Heart right ventricle (tissue), 16 donors: ENCODE measurements around the gene SNAP47. TPM values are rescaled to one million over a fixed set of nuclear protein-coding genes. Genes with fewer than 3 reads are reported as not detected.

Experiments used
- ATAC-seq, 8 donors: fragments of 200-7000 bp; cut with Tn5 transposase; one replicate each; pipeline ENCODE4 v1.9.1; 2020; ENCODE audit warnings: mild to moderate bottlenecking in 8 of 8, moderate library complexity in 8 of 8, moderate number of reproducible peaks in 1 of 8
- DNase-seq, 2 donors: peaks; one replicate each; pipeline ENCODE4 v3.0.0-alpha.2; 2020
- H3K27ac ChIP-seq, 10 donors: fragments of 200-600 bp; sonication (generic) in 2 of 10; one replicate each; pipeline versions ENCODE4 v1.5.0 to v1.8.0; 2020 to 2022; ENCODE audit warnings: mild to moderate bottlenecking in 3 of 10
- H3K27me3 ChIP-seq, 7 donors: fragments of 200-600 bp; one replicate each; pipeline ENCODE4 v1.8.0; 2021 to 2022; ENCODE audit warnings: mild to moderate bottlenecking in 2 of 7
- H3K36me3 ChIP-seq, 9 donors: fragments of 200-600 bp; sonication (generic) in 1 of 9; one replicate each; pipeline versions ENCODE4 v1.5.0 to v1.8.0; 2020 to 2022; ENCODE audit warnings: mild to moderate bottlenecking in 2 of 9
- H3K4me1 ChIP-seq, 9 donors: fragments of 200-600 bp; sonication (generic) in 1 of 9; one replicate each; pipeline versions ENCODE4 v1.5.0 to v1.8.0; 2020 to 2022; ENCODE audit warnings: mild to moderate bottlenecking in 4 of 9
- H3K4me3 ChIP-seq, 10 donors: fragments of 200-600 bp; sonication (generic) in 2 of 10; one replicate each; pipeline versions ENCODE4 v1.5.0 to v1.8.0; 2020 to 2022; ENCODE audit warnings: mild to moderate bottlenecking in 7 of 10, moderate library complexity in 2 of 10
- H3K9me3 ChIP-seq, 11 donors: fragments of 200-600 bp in 10 of 11; sonication (generic) in 2 of 11; one replicate each; pipeline versions ENCODE4 v1.5.0 to v1.8.0; 2013 to 2022; ENCODE audit warnings: mild to moderate bottlenecking in 2 of 11, control low read depth in 1 of 11, moderate library complexity in 1 of 11
- WGBS, 2 donors: extraction: QIAGEN DNeasy Blood & Tissue Kit; methylation state at CpG; one replicate each; pipeline ENCODE4 v1.1.7; 2013; ENCODE audit warnings: inconsistent platforms in 1 of 2; 5-methylcytosine and 5-hydroxymethylcytosine counted together
- intact Hi-C, 10 donors: fragments of 100-400 bp; cut with DNase I; formaldehyde crosslinking; loops; one replicate each; pipeline versions ENCODE4 v1.11.1 to v1.14.2; 2022
- polyA plus RNA-seq, 2 donors: library from polyadenylated mRNA; stranded (reverse); fragments of 200-250 nt; gene quantifications; one replicate each; pipeline ENCODE4 v1.2.3, GENCODE V29; 2013
- total RNA-seq, 10 donors: library from RNA; stranded (reverse); fragmentation: NEBNext Ultra II Directional in 3 of 10; extraction: Animal tissue kit (Norgen Biotek cat#: 25700) in 3 of 10; gene quantifications; one replicate each; pipeline versions ENCODE4 v1.2.1 to v1.2.4, GENCODE V29; 2021 to 2023
- TF ChIP-seq, protein P1 (sequence below), 9 donors: fragments of 200-600 bp; sonication (generic) in 2 of 9; IDR thresholded peaks; one replicate each; pipeline versions ENCODE4 v1.5.0 to v1.8.0; 2021 to 2022; ENCODE audit warnings: antibody characterized with exemption in 9 of 9, mild to moderate bottlenecking in 5 of 9, moderate library complexity in 1 of 9
- donor health status: Arrhythmogenic right ventricular cardiomyopathy.
- donor health status: ischemic (EF 13 %, LVEDD 7.1; RV severe dilation, severe dysfunction).
- donor health status: healthy with polysubstance abuse.
- donor health status: DM: no; HTN: yes; CAD: no.
- donor health status: DM: no; HTN: no; CAD: no.
- donor health status: ischemic (EF 25% LVEDD 6.9; RV normal size, moderate dysfunction).
- donor health status: ischemic (EF 25% LVEDD 5.7; RV mildly dilated, moderate dysfunction).
- donor health status: healthy.
- donor health status: DM: yes; HTN: yes; CAD: no.
- donor health status: Ischemic cardiomyopathy.
- donor health status: ischemic (EF 35%, LVEDD 5.7; RV mildly dilated, moderate dysfunction).
- donor health status: nonischemic (EF 11% LVEDD 7.7; RV severe dilation, severe dysfunction).
- donor health status: DM: yes; HTN: yes; CAD: no.
- donor health status: PGD.
- donor health status: ischemic (EF 29% LVEDD 5.4; RV normal size, mild dysfunction).
- donor health status: nonischemic (EF 23%, LVEDD 6.1; RV moderate dilation, normal function).

Gene SNAP47
- total and polyA plus RNA-seq, 12 donors: 18.4 to 102 (median 49.7) TPM

- intact Hi-C loops: no loop called here
- peaks cover 12 to 93% (median 61%) of the 10 kb centered on the region in 9 donors for H3K4me1 ChIP-seq
- DNase-seq (peak; percentile 16 to 56), ATAC-seq (peak; percentile 46 to 76 (median 62))
- H3K4me3 ChIP-seq: no peak overlapping the region
- peaks cover 0 to 56% (median 5%) of the 10 kb centered on the region in 9 donors for H3K36me3 ChIP-seq
- H3K27me3 ChIP-seq: no peaks in the 10 kb centered on the region
- TF ChIP-seq, protein P1, sequence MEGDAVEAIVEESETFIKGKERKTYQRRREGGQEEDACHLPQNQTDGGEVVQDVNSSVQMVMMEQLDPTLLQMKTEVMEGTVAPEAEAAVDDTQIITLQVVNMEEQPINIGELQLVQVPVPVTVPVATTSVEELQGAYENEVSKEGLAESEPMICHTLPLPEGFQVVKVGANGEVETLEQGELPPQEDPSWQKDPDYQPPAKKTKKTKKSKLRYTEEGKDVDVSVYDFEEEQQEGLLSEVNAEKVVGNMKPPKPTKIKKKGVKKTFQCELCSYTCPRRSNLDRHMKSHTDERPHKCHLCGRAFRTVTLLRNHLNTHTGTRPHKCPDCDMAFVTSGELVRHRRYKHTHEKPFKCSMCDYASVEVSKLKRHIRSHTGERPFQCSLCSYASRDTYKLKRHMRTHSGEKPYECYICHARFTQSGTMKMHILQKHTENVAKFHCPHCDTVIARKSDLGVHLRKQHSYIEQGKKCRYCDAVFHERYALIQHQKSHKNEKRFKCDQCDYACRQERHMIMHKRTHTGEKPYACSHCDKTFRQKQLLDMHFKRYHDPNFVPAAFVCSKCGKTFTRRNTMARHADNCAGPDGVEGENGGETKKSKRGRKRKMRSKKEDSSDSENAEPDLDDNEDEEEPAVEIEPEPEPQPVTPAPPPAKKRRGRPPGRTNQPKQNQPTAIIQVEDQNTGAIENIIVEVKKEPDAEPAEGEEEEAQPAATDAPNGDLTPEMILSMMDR (IDR thresholded peaks at IDR 0.05): no peak
- H3K27ac ChIP-seq: peak overlapping the region; percentile 14 to 92 (median 76)
- no peaks in the 10 kb centered on the region for H3K9me3 ChIP-seq
- 68% methylated on average over 19 of the region's 19 CpGs for WGBS, 2 donors
Measured at GRCh38 chr1:227749916-227750710, 14.9 kb downstream of the SNAP47 start.

DNA sequence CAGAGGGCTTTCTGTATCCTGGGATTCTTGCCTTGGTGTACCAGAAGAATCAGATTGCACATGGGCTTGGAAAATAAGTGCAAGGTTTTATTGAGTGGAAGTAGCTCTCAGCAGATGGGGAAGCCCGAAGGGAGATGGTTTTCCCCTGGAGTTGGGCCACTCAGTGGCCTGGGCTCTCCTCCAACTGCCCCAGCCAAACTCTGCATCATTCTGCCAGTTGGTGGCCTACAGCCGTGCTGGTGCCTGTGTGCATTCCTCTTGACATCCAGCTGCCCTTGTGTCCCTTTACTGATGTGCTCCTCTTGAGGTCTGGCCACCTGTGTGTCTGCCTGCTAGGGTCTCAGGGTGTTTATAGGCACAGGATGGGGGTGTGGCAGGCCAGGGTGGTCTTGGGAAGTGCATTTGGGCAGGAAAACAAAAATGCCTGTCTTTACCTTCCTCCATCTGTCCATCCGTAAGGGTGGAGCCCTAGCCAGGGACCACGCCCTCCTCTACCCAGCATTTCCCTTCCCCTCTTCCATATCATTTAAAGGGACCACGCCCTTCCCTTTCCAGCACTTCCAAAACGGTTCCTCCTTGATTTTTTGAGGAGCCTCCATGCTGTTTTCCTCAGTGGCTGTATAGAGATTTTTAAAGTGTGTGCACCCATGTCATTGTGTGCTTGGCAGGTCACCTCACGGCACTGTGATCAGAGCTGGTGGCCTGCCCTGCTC lies 18.9 kb downstream of the SNAP47 start:
- H3K27ac ChIP-seq: peak overlapping the region in 8 of 10 donors; percentile 28 to 91 (median 80)
- WGBS, 2 donors: 44 to 47% methylated on average over 7 of the region's 7 CpGs
- TF ChIP-seq, protein P1 (IDR thresholded peaks at IDR 0.05): no peak
- H3K9me3 ChIP-seq: no peaks in the 10 kb centered on the region
- no peak overlapping the region for H3K4me3 ChIP-seq
- DNase-seq: peak; percentile 61 to 76
- H3K36me3 ChIP-seq: peaks cover 0 to 32% (median 0%) of the 10 kb centered on the region in 9 donors
- peaks cover 17 to 97% (median 62%) of the 10 kb centered on the region in 9 donors for H3K4me1 ChIP-seq
- intact Hi-C loops: no loop called here
- no peaks in the 10 kb centered on the region for H3K27me3 ChIP-seq
- peak; percentile 54 to 78 (median 72) for ATAC-seq

GRCh38 chr1:227754958-227755357 lies 19.7 kb downstream of the SNAP47 start:
- ATAC-seq: no peak
- Histone ChIP-seq H3K9me3 (no peaks in the 10 kb centered on the region), H3K4me1 (peaks cover 15 to 95% (median 68%) of the 10 kb centered on the region in 9 donors), H3K4me3 (no peak overlapping the region), H3K36me3 (peaks cover 0 to 33% (median 0%) of the 10 kb centered on the region in 9 donors), H3K27me3 (no peaks in the 10 kb centered on the region), H3K27ac (peak overlapping the region in 6 of 10 donors; percentile 46 to 91 (median 84))
- TF ChIP-seq, protein P1 (IDR thresholded peaks at IDR 0.05): no peak
- 95 to 99% methylated on average over 4 of the region's 4 CpGs for WGBS, 2 donors
- intact Hi-C loops: no loop called here
- no peak for DNase-seq

GRCh38 chr1:227756172-227756959 lies 21.1 kb downstream of the SNAP47 start:
- intact Hi-C loops: no loop called here
- peak overlapping the region in 6 of 10 donors; percentile 33 to 91 (median 84) for H3K27ac ChIP-seq
- ATAC-seq: peak in 1 of 8 donors; percentile 38

More at GRCh38 chr1:227756172-227756959, 21.1 kb downstream of the SNAP47 start:
- H3K4me3 ChIP-seq: no peak overlapping the region
- H3K9me3 ChIP-seq: no peaks in the 10 kb centered on the region
- WGBS, 2 donors: 60 to 67% methylated on average over 13 of the region's 13 CpGs
- TF ChIP-seq, protein P1 (IDR thresholded peaks at IDR 0.05): no peak
- peaks cover 15 to 91% (median 67%) of the 10 kb centered on the region in 9 donors for H3K4me1 ChIP-seq
- DNase-seq: no peak
- H3K36me3 ChIP-seq: peaks cover 0 to 34% (median 0%) of the 10 kb centered on the region in 9 donors
- H3K27me3 ChIP-seq: no peaks in the 10 kb centered on the region
